Stimulated activated CD4-positive, alpha-beta T cell treated with anti-CD3 and anti-CD28 coated beads, TNF-alpha, amount 100 ng/mL, for 48 hours (primary cell): ENCODE measurements around the gene ERGIC2.

ENCODE experiments used
- DNase-seq, 3 donors: peaks; one replicate each; pipeline ENCODE4 v3.0.0-alpha.2; 2020; ENCODE audit warnings: low read depth in 3 of 3

Gene ERGIC2

DNA sequence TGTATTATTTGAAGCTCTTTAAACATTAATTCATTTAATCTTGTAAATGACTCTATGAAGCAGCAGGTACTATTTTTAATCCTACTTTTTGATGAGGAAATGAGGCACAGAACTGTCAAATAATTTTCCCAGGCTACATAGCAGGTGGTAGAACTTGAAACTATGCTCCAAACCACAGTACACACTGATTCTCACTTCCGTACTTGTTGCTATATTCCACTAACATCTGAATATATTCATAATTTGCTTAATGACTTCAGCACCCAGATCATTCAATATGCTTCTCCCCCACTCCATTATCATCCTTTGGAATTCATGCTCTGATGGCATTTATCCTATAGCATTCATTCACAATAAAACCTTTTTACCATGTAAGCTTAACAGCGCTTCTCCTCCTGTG is 4.9 kb downstream of the ERGIC2 start:
- no peak for DNase-seq

DNA sequence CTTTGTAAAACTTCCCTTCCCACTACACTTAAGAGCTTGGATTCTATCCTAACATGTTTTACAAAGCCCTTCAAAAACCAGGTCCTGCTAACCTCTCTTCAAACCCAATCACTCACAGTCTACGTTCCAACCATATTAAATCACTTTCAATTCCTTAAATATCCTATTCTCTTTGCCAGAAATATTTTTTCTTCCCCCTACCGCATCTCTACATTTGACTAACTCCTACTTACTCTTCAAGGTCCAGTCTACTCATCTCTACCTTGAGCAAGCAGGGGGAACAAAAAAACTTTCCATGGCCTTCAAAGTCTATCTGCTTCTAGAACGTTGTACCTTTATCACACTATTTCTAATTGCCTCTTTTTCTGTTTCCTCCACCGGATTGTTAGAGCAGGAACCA is 6.1 kb downstream of the ERGIC2 start:
- DNase-seq = no peak

DNA sequence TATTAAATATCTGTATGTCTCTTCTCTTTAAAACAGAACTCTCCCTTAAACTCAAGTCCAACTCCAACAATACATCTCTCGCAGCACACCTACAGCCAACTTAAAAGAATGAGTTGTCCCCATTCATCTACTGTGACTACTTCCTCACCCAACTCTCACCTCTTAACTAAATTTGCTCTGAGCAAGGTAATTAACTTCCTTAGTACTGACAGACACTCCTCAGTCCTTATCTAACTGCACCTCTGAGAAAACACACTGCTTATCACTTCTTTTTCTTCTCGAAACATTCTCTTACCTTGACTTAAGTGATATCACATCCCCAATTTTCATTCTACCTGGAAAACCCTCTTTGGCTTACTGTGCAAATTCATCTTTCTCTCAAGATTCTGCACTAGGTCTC is 7.0 kb downstream of the ERGIC2 start:
- no peak for DNase-seq

DNA sequence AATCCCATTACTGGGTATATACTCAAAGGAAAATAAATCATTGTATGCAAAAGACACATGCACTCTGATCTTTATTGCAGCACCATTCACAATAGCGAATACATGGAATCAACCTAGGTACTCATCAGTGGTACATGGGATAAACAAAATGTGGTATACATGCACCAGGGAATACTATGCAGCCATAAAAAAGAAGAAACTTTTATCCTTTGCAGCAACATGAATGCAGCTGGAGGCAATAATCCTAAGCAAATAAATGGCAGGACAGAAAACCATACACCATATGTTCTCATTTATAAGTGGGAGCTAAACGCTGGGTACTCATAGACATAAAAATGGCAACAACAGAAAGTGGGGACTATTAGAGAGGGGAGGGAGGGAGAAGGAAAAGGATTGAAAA is 15.9 kb downstream of the ERGIC2 start:
- no peak for DNase-seq

DNA sequence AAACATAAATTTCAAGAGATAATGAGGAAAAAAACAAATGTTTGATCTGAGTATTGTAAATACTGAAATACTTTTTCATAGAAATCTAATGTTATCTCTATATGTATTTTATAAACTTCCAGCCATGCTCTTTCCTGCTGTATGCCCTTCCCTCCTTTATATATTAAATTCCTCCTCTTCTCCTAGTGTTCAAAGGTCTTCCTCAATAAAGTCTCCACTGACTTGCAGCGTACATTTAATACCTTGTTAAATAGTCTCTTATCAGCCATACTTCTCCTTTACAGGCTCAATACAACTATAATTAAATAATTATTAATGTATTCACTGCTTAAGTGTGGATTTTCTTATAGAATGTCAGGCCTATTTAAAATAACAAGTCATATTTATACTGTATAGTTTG is 26.0 kb downstream of the ERGIC2 start:
- no peak for DNase-seq

DNA sequence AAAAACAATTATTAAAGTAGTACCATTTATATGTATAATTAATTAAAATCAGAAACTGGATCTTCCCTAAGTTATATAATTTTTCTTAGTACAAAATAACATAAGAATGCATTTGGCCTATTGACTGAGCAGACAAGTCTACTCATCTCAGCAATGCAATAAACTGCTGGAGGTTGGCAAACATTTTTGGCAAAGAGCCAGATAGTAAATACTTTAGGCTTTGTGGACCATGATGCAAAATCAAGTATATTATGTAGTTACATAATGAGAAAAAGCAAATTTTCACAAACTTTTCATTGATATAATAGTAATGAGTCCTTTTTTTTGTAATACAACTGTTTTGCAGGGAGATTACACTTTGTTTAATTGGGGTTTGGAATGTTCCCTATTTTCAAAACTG is 30.9 kb downstream of the ERGIC2 start:
- no peak for DNase-seq

DNA sequence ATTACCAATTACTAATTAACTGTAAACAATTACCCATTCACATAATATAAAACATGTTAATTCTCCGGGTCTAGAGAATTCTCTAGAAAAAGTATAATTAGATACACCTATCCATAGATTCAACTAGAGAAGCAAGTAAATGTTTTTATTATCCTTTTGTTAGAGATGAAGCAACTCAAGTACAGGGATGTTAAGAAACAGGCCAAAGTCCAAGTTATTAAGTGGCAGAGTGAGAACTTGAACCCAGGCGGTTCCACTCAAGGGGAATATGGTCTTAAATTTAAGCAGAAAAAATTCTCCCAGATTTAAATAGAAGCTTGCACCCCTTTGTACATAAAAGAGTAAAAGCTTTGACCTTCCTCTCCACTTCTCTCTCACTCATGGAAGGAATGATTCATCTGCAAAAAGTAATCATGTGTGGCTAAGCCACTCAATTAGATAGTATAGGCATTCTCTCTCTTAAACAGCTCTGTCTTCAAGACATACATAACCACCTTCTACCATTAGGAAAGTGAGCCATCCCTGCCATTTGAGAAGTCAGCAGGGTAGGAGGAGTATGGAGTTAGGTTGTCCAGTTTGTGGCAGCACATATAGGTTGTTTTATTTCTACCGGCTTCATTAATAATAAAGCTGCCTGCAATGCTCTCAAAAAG is 34.1 kb downstream of the ERGIC2 start:
- DNase-seq = no peak

DNA sequence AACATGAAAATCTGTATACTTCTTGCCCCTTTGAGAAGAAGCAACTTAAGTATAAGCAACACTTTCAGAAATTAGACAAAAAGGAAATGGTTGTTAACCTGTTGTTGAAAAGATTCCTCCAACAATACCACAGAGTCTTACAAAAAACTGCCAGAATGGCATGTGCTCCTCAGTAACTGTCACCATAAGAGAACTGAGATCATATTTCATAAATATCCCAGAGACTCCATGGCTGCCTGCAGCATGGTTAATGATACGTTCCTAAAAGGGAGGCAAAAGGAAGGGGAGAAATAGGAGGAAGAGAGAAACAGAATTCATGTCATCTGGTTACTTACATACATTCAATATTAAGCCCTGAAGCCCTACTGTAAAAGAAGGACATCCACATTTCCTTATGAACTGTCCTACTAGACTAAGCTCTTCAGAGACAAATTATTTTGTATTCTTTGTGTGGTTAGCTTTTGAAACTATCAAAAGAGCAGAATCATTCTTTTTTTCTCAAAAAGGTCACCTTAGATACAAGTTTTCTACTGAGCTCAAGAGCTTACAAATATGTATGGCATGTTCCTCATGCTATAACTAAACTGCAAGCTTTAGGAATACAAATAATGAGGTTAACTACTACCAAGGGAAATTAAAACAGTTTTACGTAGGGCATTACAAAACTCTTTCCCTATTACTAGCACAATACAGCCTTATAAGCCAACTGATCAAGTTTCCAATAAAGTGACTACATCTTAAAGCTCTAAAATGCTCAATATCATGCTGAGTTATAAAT is 37.8 kb downstream of the ERGIC2 start:
- DNase-seq = no peak

DNA sequence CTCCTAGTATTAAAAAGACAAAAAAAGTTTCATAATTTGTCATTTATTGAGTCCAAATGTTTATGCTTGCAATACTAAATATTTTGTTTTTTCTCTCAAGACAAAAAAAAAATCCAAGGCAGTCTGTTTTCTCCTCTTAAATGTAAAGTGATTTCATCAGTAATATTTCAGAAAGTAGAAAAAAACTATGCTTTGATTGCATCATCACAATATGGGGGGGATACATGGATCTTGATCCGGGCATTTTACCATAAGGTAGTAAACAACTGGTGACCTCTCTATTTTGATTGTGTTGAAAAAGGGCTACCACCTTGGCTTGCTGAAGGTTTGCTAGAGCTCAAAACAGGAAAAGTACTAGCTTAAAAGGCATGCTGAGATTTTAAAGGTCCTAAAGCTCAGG is 43.6 kb downstream of the ERGIC2 start:
- DNase-seq = no peak

DNA sequence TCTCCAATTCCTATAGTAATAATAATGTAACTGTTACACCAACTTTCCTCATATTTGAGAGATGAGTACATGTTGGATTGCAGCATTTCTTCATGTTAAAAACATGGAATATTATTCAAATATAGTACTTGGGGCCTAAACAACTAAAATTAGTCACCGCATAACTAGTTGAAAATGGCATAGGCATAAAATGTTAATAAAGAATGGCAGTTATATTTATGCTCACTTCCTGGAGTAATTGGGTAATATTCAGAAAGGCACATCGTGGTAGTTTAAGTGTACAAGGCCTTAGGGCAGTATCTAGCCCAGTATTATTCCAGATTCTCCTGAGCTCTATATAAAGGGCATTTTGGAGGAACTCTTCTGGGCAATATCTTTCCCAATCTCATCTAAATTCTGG is 46.0 kb downstream of the ERGIC2 start:
- DNase-seq = no peak

DNA sequence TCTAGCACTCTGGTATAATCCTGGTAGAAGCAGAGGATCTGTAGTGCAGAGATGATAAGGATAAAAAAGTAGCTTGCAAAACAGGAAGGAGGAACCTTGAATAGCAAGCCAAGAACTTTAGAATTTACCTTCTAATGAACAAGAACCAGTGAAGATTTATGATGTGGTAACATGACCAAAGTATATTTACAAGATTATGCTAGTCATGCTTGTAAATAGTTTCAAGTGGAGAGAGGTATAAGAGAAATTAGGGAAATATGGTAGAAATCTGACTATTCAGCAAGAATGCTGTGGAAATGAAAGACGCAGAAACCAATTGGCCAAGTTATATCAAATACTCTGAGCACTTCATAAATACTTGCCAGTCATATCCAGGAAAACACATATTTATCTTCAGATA is 47.8 kb downstream of the ERGIC2 start:
- no peak for DNase-seq

DNA sequence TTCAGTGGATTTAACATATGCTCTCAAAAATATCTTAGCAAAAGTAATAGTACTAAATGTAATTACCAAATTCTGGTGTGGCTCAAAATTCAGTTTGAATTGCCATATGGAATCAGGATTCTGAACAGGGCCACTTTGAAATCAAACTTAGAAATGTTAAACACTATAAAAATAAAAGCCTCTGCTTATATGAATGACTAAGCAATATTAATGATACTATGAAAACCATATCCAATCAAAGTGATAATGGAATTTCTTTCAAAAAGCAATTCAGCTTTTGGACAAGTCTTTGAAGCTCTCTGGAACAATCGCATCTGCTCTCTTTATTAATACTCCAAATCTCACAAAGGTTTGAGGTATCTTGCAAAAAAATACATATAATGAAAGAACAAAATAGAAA is 51.6 kb downstream of the ERGIC2 start:
- DNase-seq = no peak

DNA sequence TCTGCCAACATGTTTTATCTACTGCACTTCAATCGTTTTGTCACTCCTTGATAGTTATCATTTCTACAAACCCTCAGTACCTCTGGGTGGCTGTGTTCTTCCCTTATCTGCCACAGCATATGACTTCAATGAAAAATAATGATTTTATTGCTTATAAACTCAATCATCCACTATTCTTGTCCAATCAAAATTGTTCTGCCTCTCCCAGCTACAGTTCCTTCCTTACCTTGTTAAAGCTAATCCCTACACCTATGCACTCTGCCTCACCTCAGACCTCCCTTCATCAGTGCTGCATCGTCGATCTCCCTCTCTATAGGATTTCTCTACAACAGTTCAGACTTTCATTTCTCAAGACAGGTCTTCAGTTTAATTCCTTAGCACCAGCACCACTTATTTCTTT is 58.8 kb downstream of the ERGIC2 start:
- no peak for DNase-seq

DNA sequence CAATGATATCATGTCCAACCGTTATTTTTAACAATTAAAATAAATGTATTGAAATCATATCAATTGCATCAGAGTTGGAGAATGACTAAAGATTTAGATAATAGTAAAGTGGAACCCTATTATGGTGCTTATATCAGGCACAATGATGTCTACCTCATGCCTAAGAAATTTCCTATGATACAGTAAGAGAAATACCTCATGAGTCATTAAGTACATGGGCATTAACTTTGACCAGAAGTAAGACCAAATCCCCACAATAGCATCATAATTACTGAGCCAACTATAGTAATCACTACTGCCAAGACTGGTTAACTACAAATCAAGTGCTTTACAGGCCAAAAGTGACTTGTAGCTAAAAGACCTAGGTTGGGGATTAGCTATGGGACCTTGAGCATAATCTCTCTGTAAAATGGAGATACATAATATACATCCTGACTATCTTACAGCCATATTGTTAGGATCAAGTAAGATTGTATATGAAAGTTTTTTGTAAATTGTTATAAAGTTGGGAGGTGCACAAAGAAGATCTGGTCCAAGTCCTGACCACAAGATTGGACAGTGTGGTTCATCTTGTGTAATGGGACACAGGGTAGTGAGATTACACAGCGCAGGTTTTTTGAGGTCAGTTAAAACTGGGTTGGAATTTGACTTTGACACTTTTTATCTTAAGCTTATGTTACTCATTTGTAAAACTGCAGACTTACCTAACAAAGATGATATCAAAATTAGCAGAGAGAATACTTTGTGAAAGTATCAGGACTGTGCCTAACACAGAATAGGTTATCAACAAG is 60.5 kb downstream of the ERGIC2 start:
- DNase-seq = no peak

DNA sequence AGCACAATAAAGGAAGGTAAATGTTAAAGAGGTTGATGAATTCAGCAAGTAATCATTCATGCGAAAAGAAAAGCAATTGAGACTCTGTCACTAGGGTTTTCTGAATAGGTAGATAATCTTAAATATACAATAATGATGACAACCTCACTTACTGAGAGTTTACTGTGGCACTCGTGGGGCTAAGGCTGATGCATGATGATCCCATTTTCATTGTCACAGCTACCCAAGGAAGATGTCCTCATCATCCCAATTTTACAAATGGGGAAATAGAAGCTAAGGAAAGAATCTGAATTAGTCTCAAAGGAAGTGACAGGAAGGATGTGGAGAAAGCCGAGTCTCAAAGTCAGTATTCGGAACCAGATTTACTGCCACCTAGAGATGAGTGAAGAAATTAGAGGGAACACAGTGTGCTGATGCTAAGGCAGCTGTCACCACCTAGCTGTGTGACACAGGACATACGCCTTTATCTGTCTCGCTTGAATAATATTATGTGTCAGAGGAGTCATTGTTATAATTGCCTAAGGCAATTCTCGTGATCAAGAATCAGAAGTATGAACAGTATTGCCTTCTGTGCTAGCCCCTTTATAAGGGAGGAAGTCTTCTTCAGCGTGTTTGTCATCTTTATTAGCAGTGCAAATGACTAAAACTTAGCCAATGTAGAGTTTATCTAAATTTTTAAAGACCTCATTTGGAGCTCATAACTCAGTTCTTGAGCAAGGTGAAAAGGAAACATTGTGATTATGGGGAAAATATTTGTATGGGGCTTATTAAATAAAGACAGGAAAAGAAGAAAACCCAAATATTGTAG is 63.2 kb downstream of the ERGIC2 start:
- peak in 1 of 3 donors; percentile 11 for DNase-seq

DNA sequence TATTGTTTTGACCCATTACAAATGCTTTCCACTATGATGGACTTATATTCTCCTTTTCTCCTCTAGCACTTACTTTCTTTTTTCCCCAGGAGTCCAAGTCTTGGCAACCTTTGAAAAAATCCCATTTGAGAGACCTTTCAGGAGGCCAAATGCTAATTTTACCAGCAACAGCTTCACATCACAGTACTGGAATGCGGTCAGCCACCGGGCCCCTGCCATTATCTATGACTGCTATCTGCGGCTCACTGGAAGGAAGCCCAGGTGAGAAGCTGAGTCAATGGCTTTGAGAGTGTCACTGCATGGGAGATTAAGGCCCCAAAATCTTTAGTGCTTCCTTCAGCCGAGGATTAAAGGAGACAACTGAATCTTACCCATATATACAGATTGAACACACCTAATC is 64.2 kb downstream of the ERGIC2 start:
- DNase-seq = no peak

DNA sequence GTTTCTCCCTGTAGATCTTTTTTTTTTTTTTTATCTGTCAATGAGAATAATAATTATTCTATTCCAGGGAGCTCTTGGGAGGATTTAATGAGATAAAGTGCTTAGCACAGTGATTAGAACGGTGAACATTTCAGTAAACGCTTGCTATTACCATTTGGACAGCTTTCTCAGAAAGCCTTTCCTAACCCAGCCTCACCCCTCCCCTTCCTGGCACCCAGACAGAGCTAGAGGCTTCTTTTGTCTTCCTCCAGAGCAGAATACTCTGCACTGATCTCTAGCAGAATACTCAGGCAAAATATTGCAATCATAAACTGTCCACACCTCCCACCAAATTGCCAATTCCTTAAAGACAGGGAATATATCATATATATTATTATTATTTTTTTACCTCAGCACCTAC is 66.6 kb downstream of the ERGIC2 start:
- no peak for DNase-seq

DNA sequence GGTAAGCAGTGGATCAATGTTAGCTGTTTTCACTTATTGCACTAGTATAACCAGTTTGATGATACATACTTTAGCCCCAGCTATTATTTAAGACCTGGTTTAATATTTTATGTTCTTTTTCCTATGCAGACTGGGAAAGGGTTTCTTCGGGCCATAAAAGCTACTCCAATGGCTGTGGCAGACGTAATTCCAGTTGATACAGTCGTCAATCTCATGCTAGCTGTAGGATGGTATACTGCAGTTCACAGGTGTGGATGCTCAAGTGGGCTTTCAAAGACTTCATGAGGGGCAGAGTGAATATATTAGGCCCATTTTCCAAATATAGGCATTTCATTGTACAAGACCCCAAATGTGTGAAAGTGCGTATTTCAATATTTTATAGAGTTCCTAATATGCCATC is 70.1 kb downstream of the ERGIC2 start:
- DNase-seq = no peak

DNA sequence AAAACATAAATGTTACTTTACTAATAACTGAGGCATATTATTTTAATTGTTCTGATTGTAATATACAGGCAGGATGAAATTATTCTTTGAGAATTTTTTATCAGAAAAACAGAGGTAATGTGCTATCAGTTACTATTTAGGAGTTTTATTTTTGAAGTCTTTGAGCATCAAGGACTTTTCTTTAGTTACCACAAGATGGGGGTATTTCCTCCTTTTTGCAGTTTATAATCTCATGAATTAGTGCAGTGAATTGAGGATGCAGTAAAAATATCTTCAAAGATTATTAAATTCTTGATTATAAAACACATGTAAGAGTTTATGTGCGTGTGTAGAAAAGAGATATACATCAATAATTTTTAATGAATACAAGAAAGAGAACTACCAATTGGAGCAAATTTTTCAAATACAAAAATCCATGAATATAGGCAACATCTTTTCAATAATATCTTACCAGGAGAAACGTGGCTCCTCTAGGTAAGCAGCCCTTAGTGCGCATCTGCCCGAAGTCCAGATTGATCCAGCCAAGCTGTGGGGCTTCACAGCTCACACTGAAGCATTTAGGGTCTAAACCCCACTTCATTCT is 71.6 kb downstream of the ERGIC2 start:
- DNase-seq = no peak

DNA sequence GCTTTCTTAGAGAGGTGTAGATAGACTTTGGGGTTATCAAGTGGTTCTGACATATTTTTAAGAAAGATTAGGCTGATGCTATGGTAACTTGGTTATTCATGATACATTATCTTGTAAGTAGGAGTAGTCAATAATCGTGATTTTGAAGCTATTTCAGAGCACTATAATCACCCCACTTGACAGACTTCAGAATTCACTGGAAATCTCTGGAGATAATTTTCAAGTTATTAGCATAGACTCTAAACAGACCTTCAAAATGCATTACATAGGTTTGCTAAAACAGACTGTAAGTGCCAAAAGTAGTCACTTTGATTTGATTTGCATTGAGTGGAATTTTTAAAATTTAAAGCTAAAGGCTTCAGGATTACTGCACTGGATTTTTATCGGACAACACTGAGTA is 74.3 kb downstream of the ERGIC2 start:
- no peak for DNase-seq

DNA sequence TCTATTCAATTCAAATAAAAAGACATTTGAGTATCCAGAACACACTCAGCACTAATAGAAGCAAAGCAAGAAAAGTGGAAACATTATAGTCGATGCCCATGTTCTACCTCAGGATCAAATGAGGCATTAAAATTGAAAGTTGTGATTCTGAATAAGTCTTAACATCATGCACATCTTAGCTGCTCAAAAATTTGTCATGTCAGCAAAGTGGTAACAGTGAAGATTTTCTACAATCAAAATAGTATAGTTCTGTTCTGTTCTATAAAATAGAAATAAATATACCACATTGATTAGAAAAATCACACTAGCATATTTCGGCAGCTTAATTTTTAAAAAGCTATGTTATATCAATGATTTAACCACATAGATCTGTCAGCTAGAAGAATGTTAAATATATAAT is 74.7 kb downstream of the ERGIC2 start:
- DNase-seq = no peak

DNA sequence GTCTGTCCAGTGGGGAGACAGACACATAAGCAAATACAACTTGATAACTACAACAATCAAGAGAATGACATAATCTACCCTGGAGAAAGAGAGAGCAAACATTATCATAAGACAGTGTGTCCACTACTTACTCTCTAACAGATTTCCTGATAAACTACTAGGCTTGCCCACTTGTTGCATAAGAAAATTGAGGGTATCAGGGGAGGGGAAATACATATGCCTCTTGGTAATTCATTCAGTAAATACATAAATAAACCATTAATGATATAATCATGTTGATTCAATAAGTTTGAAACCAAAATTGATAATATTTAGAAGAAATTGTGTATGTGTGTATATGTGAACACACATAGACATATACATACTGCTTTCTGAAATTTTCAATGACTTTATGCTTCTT is 76.6 kb downstream of the ERGIC2 start:
- DNase-seq = no peak
